ENCODE data around the gene BTF3. TPM values are rescaled to one million over a fixed set of nuclear protein-coding genes. Genes with fewer than 3 reads are reported as not detected.
"Not testable (repeated sequence)": the region's sequence is repeated elsewhere in the genome, so short reads cannot be mapped to it uniquely, and the experiment has no call there.

Gene BTF3
- total and polyA plus RNA-seq, 2 of the 8 experiments (the other 6 are each of a cell fraction or from before 2014, with no cell fraction given), result 396 to 754 TPM

DNA sequence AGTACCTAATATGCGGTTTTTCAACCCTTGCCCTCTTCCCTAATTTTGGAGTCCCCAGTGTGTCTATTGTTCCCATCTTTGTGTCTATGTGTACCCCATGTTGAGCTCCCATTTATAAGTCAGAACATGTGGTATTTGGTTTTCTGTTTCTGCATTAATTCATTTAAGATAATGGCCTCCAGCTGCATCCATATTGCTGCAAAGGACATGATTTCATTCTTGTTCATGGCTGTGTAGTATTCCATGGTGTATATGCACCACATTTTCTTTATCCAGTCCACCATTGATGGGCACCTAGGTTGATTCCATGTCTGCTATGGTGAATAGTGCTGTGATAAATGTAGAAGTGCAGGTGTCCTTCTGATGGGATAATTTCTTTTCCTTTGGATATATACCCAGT is 41.8 kb upstream of the BTF3 start:
- H4K20me1 ChIP-seq (replicated peaks in 1 of 2; ENCODE audit: control insufficient read depth in 1 of 2, insufficient read depth in 2 of 2, low read length in 2 of 2); H3K14ac ChIP-seq (ENCODE audit: insufficient read length); H2AFZ ChIP-seq (ENCODE audit: low read length); H3K27ac ChIP-seq (ENCODE audit: low read depth, low read length); H3K79me1 ChIP-seq (ENCODE audit: low read depth, low read length); H2BK12ac ChIP-seq (ENCODE audit: low read depth, low read length); H3K4ac ChIP-seq (replicated peaks; ENCODE audit: insufficient read length, low read depth, low read length); H2BK5ac ChIP-seq (ENCODE audit: low read depth, low read length); H2BK120ac ChIP-seq (replicated peaks; ENCODE audit: low read depth, low read length); H3K56ac ChIP-seq (replicated peaks; ENCODE audit: insufficient read length, low read depth, low read length); H3K4me2 ChIP-seq (ENCODE audit: insufficient read depth in 1 of 2, low read depth in 2 of 2, low read length in 2 of 2); DNase-seq (ENCODE audit: low read depth in 1 of 2, low spot score in 2 of 2); FAIRE-seq; H3K23me2 ChIP-seq (ENCODE audit: low read depth, low read length); H3K79me2 ChIP-seq (ENCODE audit: control insufficient read depth in 1 of 2, insufficient read depth in 2 of 2, low read length in 2 of 2); H2BK20ac ChIP-seq (ENCODE audit: low read length); H4K8ac ChIP-seq (ENCODE audit: extremely low read depth, insufficient read depth, low read length); H3K9ac ChIP-seq (replicated peaks in 1 of 4; ENCODE audit: extremely low read depth in 1 of 4, low read depth in 3 of 4, low read length in 3 of 4); H3K9me3 ChIP-seq (ENCODE audit: insufficient read depth in 2 of 2, low read depth in 1 of 2, low read length in 1 of 2); H3K4me3 ChIP-seq (ENCODE audit: extremely low read depth in 1 of 4, insufficient read depth in 2 of 4, low read depth in 3 of 4, low read length in 4 of 4); H2AK5ac ChIP-seq (ENCODE audit: low read depth, low read length); H3K23ac ChIP-seq (ENCODE audit: insufficient read length); H3K36me3 ChIP-seq (ENCODE audit: control insufficient read depth in 2 of 4, insufficient read depth in 4 of 4, low read length in 3 of 4); H4K5ac ChIP-seq (ENCODE audit: insufficient read length, low read depth, low read length); H4K91ac ChIP-seq (replicated peaks; ENCODE audit: insufficient read length, low read length); H3K18ac ChIP-seq (ENCODE audit: extremely low read depth, low read length); H2BK15ac ChIP-seq (ENCODE audit: low read length): not testable (repeated sequence)
- peaks cover 17 to 24% (median 23%) of the 10 kb centered on the region in 4 experiments for H3K27me3 ChIP-seq (replicated peaks in 1 of 4; ENCODE audit: control insufficient read depth in 3 of 4, extremely low read depth in 1 of 4, insufficient read depth in 3 of 4, low read length in 3 of 4)
- 88% methylated on average over 1 of the region's 1 CpG; no CpG with 5 or more reads in 1 of the 2 experiments for WGBS, 2 experiments (ENCODE audit: extremely low coverage in 1 of 2, insufficient coverage in 1 of 2, insufficient read length in 1 of 2, insufficient replicate concordance in 2 of 2, low coverage in 1 of 2, low lambda C conversion rate in 2 of 2, missing lambda C conversion rate in 1 of 2)
- ChIA-PET CTCF (ENCODE audit: partially characterized antibody) (interaction anchor here (0.7 to 6.4 kb wide), 8 partner anchors 11 to 80 kb away, joined by 3 to 53 read pairs (median 8); partner anchors contain the start of gene BTF3), POLR2A (ENCODE audit: partially characterized antibody) (interaction anchor here (0.6 to 4.5 kb wide), 4 partner anchors 31 to 51 kb away, joined by 3 to 25 read pairs (median 10); partner anchors contain the start of gene BTF3)
- peaks cover 2 to 24% (median 9%) of the 10 kb centered on the region in 4 experiments; a peak in 6 of 7 replicates for H3K4me1 ChIP-seq (replicated peaks in 1 of 4; ENCODE audit: control insufficient read depth in 3 of 4, insufficient read depth in 4 of 4, low read length in 3 of 4)
- TF ChIP-seq KDM1A (IDR thresholded peaks at IDR 0.05; ENCODE audit: borderline replicate concordance, low read length), result peak; percentile 71; the same call in 1 of the 2 replicates
